Kidney (tissue), 14 donors: ENCODE measurements around the gene TMEM182. TPM values are rescaled to one million over a fixed set of nuclear protein-coding genes. Genes with fewer than 3 reads are reported as not detected.

Source experiments
- DNase-seq, 5 donors: peaks; one replicate each; pipeline ENCODE4 v3.0.0-alpha.2; 2013 to 2020
- FAIRE-seq: peaks from 2 replicates; lab custom pipeline; 2012; peaks lifted over from hg19 to GRCh38; lab: Jason Lieb, UNC
- H3K27ac ChIP-seq, 2 donors: one replicate each; pipeline ENCODE4 v1.7.0; 2013; ENCODE audit warnings: low read depth in 2 of 2, low read length in 2 of 2, inconsistent platforms in 1 of 2
- H3K27me3 ChIP-seq: one replicate; pipeline ENCODE4 v1.7.1; 2013; ENCODE audit warnings: low read length, inconsistent platforms; ENCODE audit not compliant: control insufficient read depth, insufficient read depth
- H3K36me3 ChIP-seq, 3 donors: one replicate each; pipeline versions ENCODE4 v1.7.0 to v1.7.1; 2013; ENCODE audit warnings: low read length in 3 of 3, control low read depth in 1 of 3, inconsistent platforms in 1 of 3; ENCODE audit not compliant: insufficient read depth in 3 of 3, control insufficient read depth in 2 of 3
- H3K4me1 ChIP-seq, 3 donors: one replicate each; pipeline versions ENCODE4 v1.7.0 to v1.7.1; 2013; ENCODE audit warnings: low read length in 3 of 3, inconsistent platforms in 1 of 3, low read depth in 1 of 3; ENCODE audit not compliant: control insufficient read depth in 2 of 3, insufficient read depth in 2 of 3
- H3K4me3 ChIP-seq, 3 donors: one replicate each; pipeline versions ENCODE4 v1.7.0 to v1.8.1; 2013; ENCODE audit warnings: low read length in 3 of 3, control low read depth in 1 of 3, inconsistent platforms in 1 of 3
- H3K9ac ChIP-seq, 3 donors: one replicate each; pipeline versions ENCODE4 v1.7.0 to v1.7.1; 2013; ENCODE audit warnings: low read length in 3 of 3, control low read depth in 1 of 3, inconsistent platforms in 1 of 3
- H3K9me3 ChIP-seq, 3 donors: one replicate each; pipeline versions ENCODE4 v1.7.0 to v1.7.1; 2013; ENCODE audit warnings: low read length in 3 of 3, control low read depth in 1 of 3, inconsistent platforms in 1 of 3; ENCODE audit not compliant: control insufficient read depth in 2 of 3, insufficient read depth in 1 of 3
- intact Hi-C: fragments of 100-400 bp; cut with DNase I; formaldehyde crosslinking; loops from one replicate; pipeline ENCODE4 v1.11.1; 2022
- polyA plus RNA-seq: library from polyadenylated mRNA; stranded (reverse); fragments of 350-450 nt; fragmentation: Illumina TruSeq; extraction: RNeasy Lipid Tissue Mini Kit (QIAGEN cat#74804); gene quantifications from one replicate; pipeline ENCODE4 v1.2.3, GENCODE V29; 2014; ENCODE audit warnings: low read depth, low replicate concordance; ENCODE audit not compliant: insufficient read depth
- total RNA-seq: library from RNA; stranded (reverse); fragmentation: NEBNext Ultra II Directional; extraction: Animal tissue kit (Norgen Biotek cat#: 25700); gene quantifications from one replicate; pipeline ENCODE4 v1.2.1, GENCODE V29; 2021
- TF ChIP-seq, protein P1 (sequence below): IDR thresholded peaks from 3 replicates; pipeline ENCODE4 v1.5.1; 2012; ENCODE audit warnings: mild to moderate bottlenecking, moderate library complexity, borderline replicate concordance; ENCODE audit not compliant: insufficient read depth; ENCODE audit errors: extremely low read depth
- donor health status: control.
- donor health status: control.
- donor health status: control.
- donor health status: control.
- donor health status: control.
- donor health status: DM: yes; HTN: yes; CAD: no.
- donor health status: Normal renal cell carcinoma (clear cell type).

The TMEM182 gene
- total and polyA plus RNA-seq, 2 donors from 2014 or later: 4.2 to 6.5 TPM

DNA sequence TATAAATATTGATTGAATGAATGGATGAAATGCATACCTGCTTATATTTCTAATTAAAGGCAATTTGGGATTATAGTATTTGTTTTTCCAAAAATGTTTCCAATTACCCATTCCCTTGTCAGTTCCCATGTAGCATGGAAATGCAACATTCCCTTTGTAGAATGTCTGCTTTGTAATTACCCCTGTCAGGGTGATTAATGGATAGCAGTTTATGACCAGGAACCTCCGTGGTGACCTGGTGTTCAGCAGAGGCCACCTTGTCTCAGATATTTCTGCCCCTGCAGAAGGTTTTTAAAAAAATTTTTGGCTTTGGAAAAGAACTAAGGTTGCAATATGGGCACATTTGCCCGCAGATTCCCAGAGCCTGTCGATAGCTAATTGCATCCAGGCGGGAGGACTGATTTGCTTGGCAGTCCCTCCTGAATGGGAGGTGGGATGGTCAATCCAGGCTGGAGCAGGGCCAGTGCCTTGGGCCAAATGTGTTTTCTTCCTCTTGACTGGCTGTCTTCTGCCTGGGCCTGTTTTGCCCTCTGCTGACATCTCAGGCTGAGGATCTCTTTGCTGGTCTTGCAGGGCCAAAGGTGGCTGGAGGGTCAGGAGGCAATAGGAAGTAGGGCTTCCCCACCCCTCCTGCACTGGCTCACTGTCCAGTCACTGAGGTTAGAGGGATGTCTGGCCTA lies 82.1 kb downstream of the TMEM182 start:
- no peak overlapping the region for H3K4me3 ChIP-seq
- H3K27ac ChIP-seq: no peak overlapping the region
- no peaks in the 10 kb centered on the region for H3K9me3 ChIP-seq
- no peaks in the 10 kb centered on the region for H3K4me1 ChIP-seq
- H3K27me3 ChIP-seq: no peaks in the 10 kb centered on the region
- TF ChIP-seq, protein P1, sequence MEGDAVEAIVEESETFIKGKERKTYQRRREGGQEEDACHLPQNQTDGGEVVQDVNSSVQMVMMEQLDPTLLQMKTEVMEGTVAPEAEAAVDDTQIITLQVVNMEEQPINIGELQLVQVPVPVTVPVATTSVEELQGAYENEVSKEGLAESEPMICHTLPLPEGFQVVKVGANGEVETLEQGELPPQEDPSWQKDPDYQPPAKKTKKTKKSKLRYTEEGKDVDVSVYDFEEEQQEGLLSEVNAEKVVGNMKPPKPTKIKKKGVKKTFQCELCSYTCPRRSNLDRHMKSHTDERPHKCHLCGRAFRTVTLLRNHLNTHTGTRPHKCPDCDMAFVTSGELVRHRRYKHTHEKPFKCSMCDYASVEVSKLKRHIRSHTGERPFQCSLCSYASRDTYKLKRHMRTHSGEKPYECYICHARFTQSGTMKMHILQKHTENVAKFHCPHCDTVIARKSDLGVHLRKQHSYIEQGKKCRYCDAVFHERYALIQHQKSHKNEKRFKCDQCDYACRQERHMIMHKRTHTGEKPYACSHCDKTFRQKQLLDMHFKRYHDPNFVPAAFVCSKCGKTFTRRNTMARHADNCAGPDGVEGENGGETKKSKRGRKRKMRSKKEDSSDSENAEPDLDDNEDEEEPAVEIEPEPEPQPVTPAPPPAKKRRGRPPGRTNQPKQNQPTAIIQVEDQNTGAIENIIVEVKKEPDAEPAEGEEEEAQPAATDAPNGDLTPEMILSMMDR: no peak
- no peaks in the 10 kb centered on the region for H3K36me3 ChIP-seq
- FAIRE-seq: no peak
- intact Hi-C loops: no loop called here
- no peak overlapping the region for H3K9ac ChIP-seq
- peak in 4 of 5 donors; percentile 41 to 74 (median 56) for DNase-seq

DNA sequence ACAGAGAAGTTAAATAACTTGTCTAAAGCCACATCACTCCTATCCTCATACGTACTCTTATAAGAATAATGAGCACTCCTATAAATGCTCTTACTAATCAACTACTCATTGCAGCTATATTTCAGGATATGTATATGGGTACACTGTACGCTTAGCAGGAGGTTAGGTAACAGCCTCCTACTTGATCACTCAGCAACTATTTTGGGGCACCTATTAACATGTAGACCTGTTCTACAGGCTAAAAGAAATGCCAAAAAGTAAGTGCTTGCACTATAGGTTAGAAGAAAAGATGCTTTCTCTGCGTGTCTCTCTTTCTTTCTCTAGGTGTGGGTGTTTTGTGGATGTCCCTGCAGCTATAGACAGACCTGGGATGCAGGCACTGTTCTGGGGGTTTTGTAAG lies 83.1 kb downstream of the TMEM182 start:
- intact Hi-C loops: no loop called here
- DNase-seq: no peak
- Histone ChIP-seq H3K27ac (no peak overlapping the region), H3K27me3 (no peaks in the 10 kb centered on the region), H3K36me3 (no peaks in the 10 kb centered on the region), H3K4me3 (no peak overlapping the region), H3K9ac (no peak overlapping the region), H3K9me3 (no peaks in the 10 kb centered on the region), H3K4me1 (no peaks in the 10 kb centered on the region)
- TF ChIP-seq, protein P1: no peak
- no peak for FAIRE-seq

GRCh38 chr2:102848366-102848839 lies 86.6 kb downstream of the TMEM182 start:
- intact Hi-C loops: no loop called here
- Histone ChIP-seq H3K36me3 (no peaks in the 10 kb centered on the region), H3K27me3 (no peaks in the 10 kb centered on the region), H3K9me3 (no peaks in the 10 kb centered on the region), H3K27ac (no peak overlapping the region), H3K4me1 (no peaks in the 10 kb centered on the region), H3K4me3 (peak overlapping the region in 2 of 3 donors; percentile 36 to 69), H3K9ac (no peak overlapping the region)
- DNase-seq (peak; percentile 92 to 96 (median 95)), FAIRE-seq (no peak)
- TF ChIP-seq, protein P1: peak; percentile 12

GRCh38 chr2:102850888-102851287 lies 89.1 kb downstream of the TMEM182 start:
- Histone ChIP-seq H3K4me3 (no peak overlapping the region), H3K27ac (no peak overlapping the region), H3K9me3 (no peaks in the 10 kb centered on the region), H3K9ac (no peak overlapping the region), H3K27me3 (no peaks in the 10 kb centered on the region), H3K4me1 (no peaks in the 10 kb centered on the region), H3K36me3 (no peaks in the 10 kb centered on the region)
- TF ChIP-seq, protein P1: no peak
- no peak for DNase-seq
- intact Hi-C loops: no loop called here
- no peak for FAIRE-seq
